T-cell (primary cell): ENCODE measurements around the gene NTNG2. TPM values are rescaled to one million over a fixed set of nuclear protein-coding genes. Genes with fewer than 3 reads are reported as not detected.

Source experiments
- ATAC-seq, 4 experiments: fragments of 200-7000 bp in 3 of 4; fragments of 150-1000 bp in 1 of 4; cut with Tn5 transposase; replicated peaks in 1 of 4; 1 replicate in 3 of 4; 2 replicates in 1 of 4; pipeline ENCODE4 v1.10.0; 2021; ENCODE audit warnings: moderate library complexity in 3 of 4, mild to moderate bottlenecking in 2 of 4, moderate number of reproducible peaks in 1 of 4
- CTCF ChIA-PET, 2 donors: fragments of 300-600 bp; sonication (Branson Sonifier 250); formaldehyde crosslinking; loops; one replicate each; lab custom pipeline; 2022; ENCODE audit warnings: antibody characterized with exemption in 2 of 2; lab: Charles Lee
- POLR2A ChIA-PET, 2 donors: fragments of 300-600 bp; sonication (Branson Sonifier 250); formaldehyde crosslinking; loops; one replicate each; lab custom pipeline; 2022; ENCODE audit warnings: antibody characterized with exemption in 2 of 2; lab: Charles Lee
- DNase-seq, 35 experiments: peaks; one replicate each; pipeline versions ENCODE4 v3.0.0 to v3.0.0-alpha.2; 2013 to 2023
- H3K27ac ChIP-seq: one replicate; pipeline ENCODE4 v1.5.1; 2013; ENCODE audit warnings: low read length
- H3K27me3 ChIP-seq, 2 experiments: replicated peaks in 1 of 2; 1 replicate in 1 of 2; 2 replicates in 1 of 2; pipeline versions ENCODE4 v1.6.1 to v1.7.0; 2013; ENCODE audit warnings: low read length in 1 of 2, mixed read lengths in 1 of 2; ENCODE audit not compliant: control insufficient read depth in 2 of 2, insufficient read depth in 2 of 2; ENCODE audit errors: extremely low read depth in 1 of 2
- H3K36me3 ChIP-seq, 2 donors: 1 replicate in 1 of 2; 2 replicates in 1 of 2; pipeline versions ENCODE4 v1.6.1 to v1.7.0; 2013; ENCODE audit warnings: low read length in 1 of 2; ENCODE audit not compliant: control insufficient read depth in 2 of 2, insufficient read depth in 1 of 2; ENCODE audit errors: extremely low read depth in 1 of 2
- H3K4me1 ChIP-seq, 2 experiments: 1 replicate in 1 of 2; 2 replicates in 1 of 2; pipeline versions ENCODE4 v1.6.1 to v1.7.0; 2013; ENCODE audit warnings: low read length in 2 of 2, mixed read lengths in 1 of 2; ENCODE audit not compliant: insufficient read depth in 2 of 2, control insufficient read depth in 1 of 2; ENCODE audit errors: extremely low read depth in 1 of 2
- H3K4me3 ChIP-seq, 2 donors: 1 replicate in 1 of 2; 2 replicates in 1 of 2; pipeline versions ENCODE4 v1.5.1 to v1.7.0; 2013; ENCODE audit warnings: mild to moderate bottlenecking in 2 of 2, low read length in 1 of 2, moderate library complexity in 1 of 2; ENCODE audit not compliant: control insufficient read depth in 1 of 2; ENCODE audit errors: extremely low read depth in 1 of 2
- H3K9me3 ChIP-seq: 2 replicates; pipeline ENCODE4 v1.7.0; 2013
- H3K27ac Mint-ChIP-seq, 2 donors: one replicate each; pipeline ENCODE4 v1.8.0; 2020 to 2021; ENCODE audit warnings: mild to moderate bottlenecking in 2 of 2, mixed read lengths in 2 of 2
- H3K27me3 Mint-ChIP-seq, 2 donors: one replicate each; pipeline ENCODE4 v1.8.0; 2021 to 2022; ENCODE audit warnings: mixed read lengths in 2 of 2
- H3K36me3 Mint-ChIP-seq: one replicate; pipeline ENCODE4 v1.8.0; 2021; ENCODE audit warnings: mixed read lengths
- H3K4me1 Mint-ChIP-seq, 3 donors: one replicate each; pipeline ENCODE4 v1.8.0; 2020 to 2022; ENCODE audit warnings: mixed read lengths in 3 of 3, mild to moderate bottlenecking in 1 of 3
- H3K4me3 Mint-ChIP-seq, 3 donors: one replicate each; pipeline ENCODE4 v1.8.0; 2020 to 2022; ENCODE audit warnings: mild to moderate bottlenecking in 3 of 3, mixed read lengths in 3 of 3, moderate library complexity in 3 of 3
- H3K9me3 Mint-ChIP-seq, 3 donors: one replicate each; pipeline ENCODE4 v1.8.0; 2020 to 2022; ENCODE audit warnings: mixed read lengths in 3 of 3
- WGBS: methylation state at CpG from one replicate; pipeline ENCODE4 v1.1.5; 2013; ENCODE audit warnings: missing lambda C conversion rate; ENCODE audit not compliant: insufficient coverage; 5-methylcytosine and 5-hydroxymethylcytosine counted together
- total RNA-seq, 35 experiments: library from RNA in 6 of 35; stranded (reverse) in 6 of 35; fragments of 120-200 nt in 1 of 35; gene quantifications; one replicate each; pipeline versions ENCODE4 v1.2.1 to v1.2.4 and lab custom pipeline; 2013 to 2026

NTNG2 gene
- total RNA-seq, 5 donors from 2014 or later (not counting 1 experiment from before 2014, with no cell fraction given): 4.8 to 14.1 (median 7.8) TPM

- no peak for DNase-seq
- no peak overlapping the region for H3K27ac Mint-ChIP-seq
- ChIA-PET CTCF (interaction anchor here (0.6 to 0.7 kb wide), 6 partner anchors 13 to 477 kb away, joined by 3 to 4 read pairs (median 3); no protein-coding TSS in a partner anchor), POLR2A (no interaction called here)
- peaks cover 0 to 5% (median 5%) of the 10 kb centered on the region in 3 donors for H3K4me1 Mint-ChIP-seq
- Histone ChIP-seq H3K27me3 (peaks cover 0 to 32% of the 10 kb centered on the region in 2 experiments), H3K9me3 (no peaks in the 10 kb centered on the region), H3K4me1 (peaks cover 0 to 8% of the 10 kb centered on the region in 2 experiments), H3K36me3 (no peaks in the 10 kb centered on the region), H3K27ac (no peak overlapping the region), H3K4me3 (no peak overlapping the region)
- H3K27me3 Mint-ChIP-seq: peaks cover 0 to 6% of the 10 kb centered on the region in 2 donors
- no peaks in the 10 kb centered on the region for H3K9me3 Mint-ChIP-seq
- ATAC-seq: no peak
- H3K4me3 Mint-ChIP-seq: no peak overlapping the region
- H3K36me3 Mint-ChIP-seq: no peaks in the 10 kb centered on the region
- no CpG with 5 or more reads among the region's 3 CpGs for WGBS
Observed at GRCh38 chr9:132233138-132233537, 71.3 kb downstream of the NTNG2 start.

GRCh38 chr9:132234535-132234934 lies 72.7 kb downstream of the NTNG2 start:
- 82% methylated on average over 11 of the region's 12 CpGs for WGBS

GRCh38 chr9:132235125-132235524 lies 73.3 kb downstream of the NTNG2 start:
- ATAC-seq: no peak
- H3K36me3 Mint-ChIP-seq: no peaks in the 10 kb centered on the region

More at GRCh38 chr9:132234535-132234934, 72.7 kb downstream of the NTNG2 start:
- ATAC-seq (no peak), DNase-seq (no peak)
- Histone ChIP-seq H3K27ac (no peak overlapping the region), H3K27me3 (peaks cover 0 to 32% of the 10 kb centered on the region in 2 experiments), H3K36me3 (no peaks in the 10 kb centered on the region), H3K4me3 (no peak overlapping the region), H3K9me3 (no peaks in the 10 kb centered on the region), H3K4me1 (peaks cover 0 to 9% of the 10 kb centered on the region in 2 experiments)
- no peaks in the 10 kb centered on the region for H3K36me3 Mint-ChIP-seq
- peaks cover 0 to 3% of the 10 kb centered on the region in 2 donors for H3K27me3 Mint-ChIP-seq
- peaks cover 0 to 5% (median 5%) of the 10 kb centered on the region in 3 donors for H3K4me1 Mint-ChIP-seq
- POLR2A ChIA-PET: no interaction called here
- H3K4me3 Mint-ChIP-seq: no peak overlapping the region
- CTCF ChIA-PET: interaction anchor here in 1 of 2 donors (0.9 kb wide), 1 partner anchor 475 kb away, joined by 4 read pairs; no protein-coding TSS in a partner anchor
- no peaks in the 10 kb centered on the region for H3K9me3 Mint-ChIP-seq
- no peak overlapping the region for H3K27ac Mint-ChIP-seq

GRCh38 chr9:132235894-132236661 lies 74.2 kb downstream of the NTNG2 start:
- H3K4me1 ChIP-seq: peaks cover 0 to 22% of the 10 kb centered on the region in 2 experiments
- H3K27ac ChIP-seq: no peak overlapping the region
- H3K9me3 ChIP-seq: no peaks in the 10 kb centered on the region
- 42% methylated on average over 13 of the region's 19 CpGs for WGBS
- peaks cover 0 to 29% of the 10 kb centered on the region in 2 experiments for H3K27me3 ChIP-seq
- DNase-seq: peak; percentile 39 to 88 (median 71)
- H3K36me3 Mint-ChIP-seq: no peaks in the 10 kb centered on the region
- no peak overlapping the region for H3K27ac Mint-ChIP-seq
- H3K4me3 Mint-ChIP-seq: no peak overlapping the region
- peaks cover 0 to 3% of the 10 kb centered on the region in 2 donors for H3K27me3 Mint-ChIP-seq
- no peak overlapping the region for H3K4me3 ChIP-seq
- H3K9me3 Mint-ChIP-seq: no peaks in the 10 kb centered on the region
- ChIA-PET CTCF (interaction anchor here (0.6 to 1.7 kb wide), 18 partner anchors 9 to 794 kb away, joined by 3 to 16 read pairs (median 4); partner anchors contain the start of genes GTF3C5 (in 1 of the 2) and MED27 (in 1 of the 2)), POLR2A (no interaction called here)
- ATAC-seq: no peak
- peaks cover 1 to 11% (median 7%) of the 10 kb centered on the region in 3 donors for H3K4me1 Mint-ChIP-seq
- H3K36me3 ChIP-seq: no peaks in the 10 kb centered on the region

More at GRCh38 chr9:132235125-132235524, 73.3 kb downstream of the NTNG2 start:
- Mint-ChIP-seq H3K27ac (no peak overlapping the region), H3K9me3 (no peaks in the 10 kb centered on the region), H3K27me3 (peaks cover 0 to 3% of the 10 kb centered on the region in 2 donors), H3K4me1 (peaks cover 0 to 10% (median 6%) of the 10 kb centered on the region in 3 donors), H3K4me3 (no peak overlapping the region)
- CTCF ChIA-PET: interaction anchor here (0.5 to 1.7 kb wide), 6 partner anchors 10 to 1092 kb away, joined by 3 to 16 read pairs (median 4); no protein-coding TSS in a partner anchor
- Histone ChIP-seq H3K4me1 (peaks cover 0 to 15% of the 10 kb centered on the region in 2 experiments), H3K27me3 (peaks cover 0 to 32% of the 10 kb centered on the region in 2 experiments), H3K36me3 (no peaks in the 10 kb centered on the region), H3K27ac (no peak overlapping the region), H3K9me3 (no peaks in the 10 kb centered on the region), H3K4me3 (no peak overlapping the region)
- 90% methylated on average over 8 of the region's 9 CpGs for WGBS
- POLR2A ChIA-PET: no interaction called here
- DNase-seq: no peak

- ChIA-PET CTCF (interaction anchor here (0.6 to 1.7 kb wide), 12 partner anchors 34 to 794 kb away, joined by 3 to 16 read pairs (median 4); partner anchors contain the start of genes GTF3C5 (in 1 of the 2) and MED27 (in 1 of the 2)), POLR2A (no interaction called here)
- H3K27ac ChIP-seq: no peak overlapping the region
- no peak for DNase-seq
- H3K36me3 ChIP-seq: no peaks in the 10 kb centered on the region
- peaks cover 0 to 22% of the 10 kb centered on the region in 2 experiments for H3K27me3 ChIP-seq
- no peaks in the 10 kb centered on the region for H3K36me3 Mint-ChIP-seq
- no peaks in the 10 kb centered on the region for H3K9me3 Mint-ChIP-seq
- 57% methylated on average over 17 of the region's 18 CpGs for WGBS
- ATAC-seq: no peak
- peaks cover 3 to 11% (median 9%) of the 10 kb centered on the region in 3 donors for H3K4me1 Mint-ChIP-seq
- H3K9me3 ChIP-seq: no peaks in the 10 kb centered on the region
- H3K27ac Mint-ChIP-seq: no peak overlapping the region
- no peak overlapping the region for H3K4me3 Mint-ChIP-seq
- peaks cover 0 to 27% of the 10 kb centered on the region in 2 experiments for H3K4me1 ChIP-seq
- peaks cover 0 to 3% of the 10 kb centered on the region in 2 donors for H3K27me3 Mint-ChIP-seq
- H3K4me3 ChIP-seq: no peak overlapping the region
Observed at GRCh38 chr9:132236662-132237311, 74.9 kb downstream of the NTNG2 start.

GRCh38 chr9:132237481-132237880 lies 75.6 kb downstream of the NTNG2 start:
- Mint-ChIP-seq H3K36me3 (no peaks in the 10 kb centered on the region), H3K27ac (no peak overlapping the region), H3K4me1 (peaks cover 7 to 15% (median 11%) of the 10 kb centered on the region in 3 donors), H3K9me3 (no peaks in the 10 kb centered on the region), H3K27me3 (peaks cover 0 to 3% of the 10 kb centered on the region in 2 donors), H3K4me3 (no peak overlapping the region)
- CTCF ChIA-PET: no interaction called here
- Histone ChIP-seq H3K4me3 (no peak overlapping the region), H3K27me3 (peaks cover 0 to 21% of the 10 kb centered on the region in 2 experiments), H3K4me1 (peaks cover 0 to 30% of the 10 kb centered on the region in 2 experiments), H3K36me3 (no peaks in the 10 kb centered on the region), H3K9me3 (no peaks in the 10 kb centered on the region), H3K27ac (no peak overlapping the region)
- POLR2A ChIA-PET: no interaction called here
- DNase-seq (no peak), ATAC-seq (no peak)
- WGBS: 73% methylated on average over 3 of the region's 9 CpGs
